Mucosa of rectum (tissue), 2 donors: ENCODE measurements around the gene PLEKHA8.

Experiments used
- H3K27ac ChIP-seq, 2 donors: one replicate each; pipeline ENCODE4 v1.7.0; 2013; ENCODE audit warnings: inconsistent platforms in 2 of 2, low read depth in 2 of 2, low read length in 2 of 2
- H3K27me3 ChIP-seq, 2 donors: one replicate each; pipeline ENCODE4 v1.7.0; 2013; ENCODE audit warnings: low read length in 2 of 2; ENCODE audit not compliant: control insufficient read depth in 2 of 2, insufficient read depth in 2 of 2
- H3K36me3 ChIP-seq, 2 donors: one replicate each; pipeline ENCODE4 v1.7.0; 2013; ENCODE audit warnings: low read length in 2 of 2; ENCODE audit not compliant: control insufficient read depth in 2 of 2, insufficient read depth in 2 of 2
- H3K4me1 ChIP-seq, 2 donors: one replicate each; pipeline ENCODE4 v1.7.0; 2013; ENCODE audit warnings: low read length in 2 of 2, mild to moderate bottlenecking in 1 of 2; ENCODE audit not compliant: control insufficient read depth in 2 of 2, insufficient read depth in 2 of 2
- H3K4me3 ChIP-seq, 2 donors: one replicate each; pipeline ENCODE4 v1.7.0; 2013; ENCODE audit warnings: low read length in 2 of 2
- H3K9ac ChIP-seq, 2 donors: one replicate each; pipeline ENCODE4 v1.7.0; 2013; ENCODE audit warnings: low read length in 2 of 2, low read depth in 1 of 2, mild to moderate bottlenecking in 1 of 2
- H3K9me3 ChIP-seq, 2 donors: one replicate each; pipeline ENCODE4 v1.7.0; 2013; ENCODE audit warnings: low read length in 2 of 2; ENCODE audit not compliant: control insufficient read depth in 2 of 2
- donor health status: healthy.
- donor health status: Normal muscosa, but diverticular disease.

Gene PLEKHA8

DNA sequence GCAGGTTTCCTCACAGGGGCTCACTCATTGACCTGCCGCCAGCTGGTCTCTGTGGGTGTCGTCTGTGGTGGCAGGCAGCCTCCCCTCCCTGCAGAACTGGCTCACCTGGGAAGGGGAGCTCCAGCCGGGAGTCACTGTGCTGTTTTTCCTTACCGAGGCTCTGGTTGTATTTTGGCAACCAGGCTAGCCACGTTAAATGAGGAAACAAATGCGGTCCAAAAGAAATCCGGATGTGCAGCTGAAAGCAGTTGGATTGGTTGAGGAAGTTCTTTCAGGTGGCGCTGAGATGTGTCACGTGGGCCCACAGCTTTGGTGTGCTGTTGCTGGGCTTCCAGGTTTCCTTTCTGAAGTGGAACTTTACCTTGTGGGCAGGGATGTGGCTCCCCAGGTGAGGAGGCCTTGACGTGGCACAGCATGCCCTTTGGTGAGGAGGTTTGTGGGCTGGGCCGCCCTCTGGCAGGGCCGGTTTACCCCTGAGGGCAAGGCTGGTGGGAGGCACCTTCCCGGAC, 120.8 kb downstream of the PLEKHA8 start:
- no peaks in the 10 kb centered on the region for H3K9me3 ChIP-seq
- H3K4me3 ChIP-seq, result peak overlapping the region in 1 of 2 donors; percentile 38
- H3K36me3 ChIP-seq, result no peaks in the 10 kb centered on the region
- peak overlapping the region in 1 of 2 donors; percentile 44 for H3K9ac ChIP-seq
- peak overlapping the region; percentile 48 to 65 for H3K27ac ChIP-seq
- no peaks in the 10 kb centered on the region for H3K27me3 ChIP-seq
- H3K4me1 ChIP-seq, result peaks cover 6 to 16% of the 10 kb centered on the region in 2 donors

- Histone ChIP-seq H3K36me3 (no peaks in the 10 kb centered on the region), H3K27me3 (no peaks in the 10 kb centered on the region), H3K27ac (peak overlapping the region; percentile 48 to 65), H3K4me1 (peaks cover 5 to 10% of the 10 kb centered on the region in 2 donors), H3K9ac (peak overlapping the region in 1 of 2 donors; percentile 44), H3K4me3 (no peak overlapping the region), H3K9me3 (no peaks in the 10 kb centered on the region)
These were observed 121.5 kb downstream of the PLEKHA8 start for GRCh38 chr7:30149640-30150272.

- Histone ChIP-seq H3K9ac (no peak overlapping the region), H3K27me3 (no peaks in the 10 kb centered on the region), H3K4me1 (peaks cover 2 to 10% of the 10 kb centered on the region in 2 donors), H3K9me3 (no peaks in the 10 kb centered on the region), H3K36me3 (no peaks in the 10 kb centered on the region), H3K27ac (no peak overlapping the region), H3K4me3 (no peak overlapping the region)
These were observed 122.5 kb downstream of the PLEKHA8 start for GRCh38 chr7:30150711-30151110.

DNA sequence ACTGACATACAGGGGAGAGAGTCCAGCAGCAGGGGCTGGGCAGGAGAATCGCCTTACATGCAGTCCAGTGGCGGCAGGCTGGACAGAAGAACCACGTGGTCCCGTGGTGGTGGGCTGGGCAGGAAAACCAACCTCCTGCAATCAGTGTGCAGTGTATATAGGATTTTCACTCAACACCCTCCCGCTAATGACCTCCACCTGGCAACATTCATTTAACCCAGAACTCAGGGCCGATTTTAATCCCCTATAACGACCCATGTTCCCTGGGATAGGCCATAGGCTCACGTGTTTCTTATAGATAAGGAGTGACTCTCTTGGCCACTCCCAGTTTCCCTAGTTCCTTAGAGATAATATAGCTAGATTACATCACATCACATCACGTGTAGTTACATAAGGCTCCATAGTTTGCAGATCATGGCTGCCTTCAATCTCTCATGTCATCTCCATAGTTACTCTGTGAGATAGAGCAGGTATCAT, 125.9 kb downstream of the PLEKHA8 start:
- no peak overlapping the region for H3K27ac ChIP-seq
- no peak overlapping the region for H3K4me3 ChIP-seq
- no peak overlapping the region for H3K9ac ChIP-seq
- H3K36me3 ChIP-seq, result no peaks in the 10 kb centered on the region
- H3K4me1 ChIP-seq, result peaks cover 4 to 7% of the 10 kb centered on the region in 2 donors
- no peaks in the 10 kb centered on the region for H3K27me3 ChIP-seq
- H3K9me3 ChIP-seq, result no peaks in the 10 kb centered on the region

GRCh38 chr7:30155481-30155880, 127.3 kb downstream of the PLEKHA8 start:
- peaks cover 4 to 6% of the 10 kb centered on the region in 2 donors for H3K4me1 ChIP-seq
- no peak overlapping the region for H3K9ac ChIP-seq
- H3K27me3 ChIP-seq, result no peaks in the 10 kb centered on the region
- H3K36me3 ChIP-seq, result no peaks in the 10 kb centered on the region
- H3K27ac ChIP-seq, result no peak overlapping the region
- H3K9me3 ChIP-seq, result no peaks in the 10 kb centered on the region
- H3K4me3 ChIP-seq, result no peak overlapping the region

GRCh38 chr7:30157204-30157603, 129.0 kb downstream of the PLEKHA8 start:
- H3K9ac ChIP-seq, result no peak overlapping the region
- no peaks in the 10 kb centered on the region for H3K27me3 ChIP-seq
- H3K27ac ChIP-seq, result no peak overlapping the region
- H3K9me3 ChIP-seq, result no peaks in the 10 kb centered on the region
- H3K4me1 ChIP-seq, result peaks cover 4 to 9% of the 10 kb centered on the region in 2 donors
- H3K4me3 ChIP-seq, result no peak overlapping the region
- no peaks in the 10 kb centered on the region for H3K36me3 ChIP-seq

DNA sequence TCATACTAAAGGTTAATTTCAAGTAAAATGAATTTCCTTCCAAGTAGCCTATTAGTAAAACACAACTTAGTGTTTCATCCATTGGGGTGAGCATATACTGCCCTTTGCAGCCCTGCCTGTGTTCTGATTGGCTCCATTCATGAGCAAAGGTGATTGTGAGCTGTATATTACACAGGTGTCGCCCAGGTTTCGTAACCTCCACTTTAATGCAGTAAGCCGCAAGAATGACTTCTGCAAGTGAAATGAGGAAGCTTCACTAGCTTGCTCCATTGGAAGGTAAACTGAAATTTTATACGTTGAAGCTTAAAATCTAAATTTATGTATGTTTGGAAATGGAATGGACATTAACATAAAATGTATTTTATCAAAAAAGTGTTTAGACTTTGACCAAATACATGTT, 131.0 kb downstream of the PLEKHA8 start:
- Histone ChIP-seq H3K9ac (no peak overlapping the region), H3K27me3 (no peaks in the 10 kb centered on the region), H3K4me1 (peaks cover 4 to 13% of the 10 kb centered on the region in 2 donors), H3K9me3 (no peaks in the 10 kb centered on the region), H3K27ac (peak overlapping the region in 1 of 2 donors; percentile 38), H3K4me3 (no peak overlapping the region), H3K36me3 (no peaks in the 10 kb centered on the region)

GRCh38 chr7:30159698-30160143, 131.5 kb downstream of the PLEKHA8 start:
- Histone ChIP-seq H3K27ac (peak overlapping the region in 1 of 2 donors; percentile 38), H3K4me3 (peak overlapping the region in 1 of 2 donors; percentile 2), H3K27me3 (no peaks in the 10 kb centered on the region), H3K36me3 (no peaks in the 10 kb centered on the region), H3K9ac (no peak overlapping the region), H3K4me1 (peaks cover 5 to 15% of the 10 kb centered on the region in 2 donors), H3K9me3 (no peaks in the 10 kb centered on the region)

- Histone ChIP-seq H3K27ac (peak overlapping the region in 1 of 2 donors; percentile 38), H3K27me3 (no peaks in the 10 kb centered on the region), H3K9me3 (no peaks in the 10 kb centered on the region), H3K36me3 (no peaks in the 10 kb centered on the region), H3K4me3 (no peak overlapping the region), H3K4me1 (peaks cover 11 to 21% of the 10 kb centered on the region in 2 donors), H3K9ac (no peak overlapping the region)
These were observed 132.1 kb downstream of the PLEKHA8 start for GRCh38 chr7:30160329-30160728.

DNA sequence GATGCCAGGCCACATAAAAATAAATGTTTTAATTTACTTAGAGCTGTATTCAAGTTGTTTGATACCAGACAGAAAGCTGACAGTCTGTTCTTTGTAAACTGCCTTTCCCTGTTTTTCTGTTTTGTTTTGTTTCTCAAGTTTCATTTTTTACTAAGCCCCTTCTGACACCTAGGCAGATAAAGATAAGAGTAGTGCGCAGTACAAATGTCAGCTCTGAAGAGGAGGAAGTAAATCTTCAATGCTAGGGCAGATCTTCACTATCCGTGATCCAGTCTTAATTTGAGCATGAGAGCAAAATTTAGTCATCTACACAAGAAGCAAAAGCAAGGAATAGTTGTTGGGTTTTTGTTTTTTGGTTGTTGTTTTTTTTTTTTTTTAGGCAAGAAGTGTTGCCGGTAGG, 133.9 kb downstream of the PLEKHA8 start:
- Histone ChIP-seq H3K9ac (no peak overlapping the region), H3K4me1 (peaks cover 19 to 23% of the 10 kb centered on the region in 2 donors), H3K9me3 (no peaks in the 10 kb centered on the region), H3K27me3 (no peaks in the 10 kb centered on the region), H3K4me3 (no peak overlapping the region), H3K36me3 (no peaks in the 10 kb centered on the region), H3K27ac (no peak overlapping the region)
